H1 (cell line): Measurements from ENCODE around the gene TRIM43B. TPM values are rescaled to one million over a fixed set of nuclear protein-coding genes. Genes with fewer than 3 reads are reported as not detected.

Experiments used
- CTCF ChIA-PET: fragments of 300-600 bp; sonication (Branson Sonifier 250); formaldehyde crosslinking; loops from one replicate; lab custom pipeline; 2021; ENCODE audit not compliant: partially characterized antibody; lab: Charles Lee
- POLR2A ChIA-PET: fragments of 300-600 bp; sonication (Branson Sonifier 250); formaldehyde crosslinking; loops from one replicate; lab custom pipeline; 2021; ENCODE audit warnings: inconsistent platforms; ENCODE audit not compliant: partially characterized antibody; lab: Charles Lee
- DNase-seq, 2 experiments: peaks; one replicate each; pipeline versions ENCODE4 v3.0.0 to v3.0.0-alpha.2; 2010 to 2022; ENCODE audit warnings: low spot score in 2 of 2, low read depth in 1 of 2, mixed read lengths in 1 of 2
- FAIRE-seq: peaks from 2 replicates; lab custom pipeline; 2011; peaks lifted over from hg19 to GRCh38; lab: Jason Lieb, UNC
- H2AFZ ChIP-seq: 2 replicates; pipeline ENCODE4 v1.8.1; 2012; ENCODE audit warnings: low read length, inconsistent platforms
- H2AK5ac ChIP-seq: 2 replicates; pipeline ENCODE4 v1.6.1; 2013; ENCODE audit warnings: low read depth, low read length
- H2BK120ac ChIP-seq: replicated peaks from 2 replicates; pipeline ENCODE3; 2013; ENCODE audit warnings: low read depth, low read length, inconsistent platforms
- H2BK12ac ChIP-seq: 2 replicates; pipeline ENCODE4 v1.6.1; 2013; ENCODE audit warnings: low read depth, low read length
- H2BK15ac ChIP-seq: 2 replicates; pipeline ENCODE4 v1.6.1; 2013; ENCODE audit warnings: low read length
- H2BK20ac ChIP-seq: 2 replicates; pipeline ENCODE4 v1.6.1; 2013; ENCODE audit warnings: low read length
- H2BK5ac ChIP-seq: 2 replicates; pipeline ENCODE4 v1.6.1; 2013; ENCODE audit warnings: low read depth, low read length
- H3K14ac ChIP-seq: 2 replicates; pipeline ENCODE4 v1.6.1; 2013; ENCODE audit warnings: inconsistent platforms; ENCODE audit not compliant: insufficient read length
- H3K18ac ChIP-seq: 2 replicates; pipeline ENCODE4 v1.6.1; 2013; ENCODE audit warnings: low read length; ENCODE audit errors: extremely low read depth
- H3K23ac ChIP-seq: 2 replicates; pipeline ENCODE4 v1.6.1; 2013; ENCODE audit warnings: inconsistent platforms; ENCODE audit not compliant: insufficient read length
- H3K23me2 ChIP-seq: 2 replicates; pipeline ENCODE4 v1.6.1; 2013; ENCODE audit warnings: low read depth, low read length
- H3K27ac ChIP-seq: 2 replicates; pipeline ENCODE4 v1.6.1; 2011; ENCODE audit warnings: low read depth, low read length, inconsistent platforms
- H3K27me3 ChIP-seq, 4 experiments: replicated peaks in 1 of 4; 1 replicate in 1 of 4; 2 replicates in 3 of 4; pipeline versions ENCODE4 v1.6.1 to v1.8.1; 2011 to 2013; ENCODE audit warnings: low read length in 3 of 4, mild to moderate bottlenecking in 3 of 4, inconsistent platforms in 2 of 4, mixed read lengths in 2 of 4, moderate library complexity in 1 of 4; ENCODE audit not compliant: control insufficient read depth in 3 of 4, insufficient read depth in 3 of 4; ENCODE audit errors: extremely low read depth in 1 of 4
- H3K36me3 ChIP-seq, 4 experiments: 2 replicates each; pipeline versions ENCODE4 v1.6.1 to v1.8.1; 2011 to 2013; ENCODE audit warnings: mild to moderate bottlenecking in 4 of 4, low read length in 3 of 4, moderate library complexity in 2 of 4, control low read depth in 1 of 4, inconsistent platforms in 1 of 4; ENCODE audit not compliant: insufficient read depth in 4 of 4, control insufficient read depth in 2 of 4
- H3K4ac ChIP-seq: replicated peaks from 2 replicates; pipeline ENCODE3; 2013; ENCODE audit warnings: low read length, low read depth, mixed read lengths, inconsistent platforms; ENCODE audit not compliant: insufficient read length
- H3K4me1 ChIP-seq, 4 experiments: replicated peaks in 1 of 4; 1 replicate in 1 of 4; 2 replicates in 3 of 4; pipeline versions ENCODE4 v1.6.1 to v1.8.1; 2011 to 2013; ENCODE audit warnings: low read length in 3 of 4, inconsistent platforms in 2 of 4, mixed read lengths in 1 of 4; ENCODE audit not compliant: insufficient read depth in 4 of 4, control insufficient read depth in 3 of 4
- H3K4me2 ChIP-seq, 2 experiments: 2 replicates each; pipeline versions ENCODE4 v1.6.1 to v1.8.1; 2011 to 2013; ENCODE audit warnings: low read depth in 2 of 2, low read length in 2 of 2, control low read depth in 1 of 2, inconsistent platforms in 1 of 2, mild to moderate bottlenecking in 1 of 2; ENCODE audit not compliant: insufficient read depth in 1 of 2
- H3K4me3 ChIP-seq, 4 experiments: fragments of 200-600, 300-600 bp in 1 of 4; sonication (generic), shearing (Covaris generic), sonication (Bioruptor Twin) in 1 of 4; 2 replicates each; pipeline versions ENCODE4 v1.5.1 to v1.8.1; 2011 to 2016; ENCODE audit warnings: low read length in 4 of 4, low read depth in 3 of 4, control low read depth in 2 of 4, inconsistent platforms in 2 of 4, mild to moderate bottlenecking in 2 of 4, mixed read lengths in 1 of 4, moderate library complexity in 1 of 4; ENCODE audit not compliant: insufficient read depth in 2 of 4; ENCODE audit errors: extremely low read depth in 1 of 4
- H3K56ac ChIP-seq: replicated peaks from 2 replicates; pipeline ENCODE3; 2013; ENCODE audit warnings: low read depth, mild to moderate bottlenecking, mixed read lengths, low read length, inconsistent platforms; ENCODE audit not compliant: insufficient read length
- H3K79me1 ChIP-seq: 2 replicates; pipeline ENCODE4 v1.6.1; 2013; ENCODE audit warnings: low read depth, low read length, control low read depth
- H3K79me2 ChIP-seq, 2 experiments: 2 replicates each; pipeline versions ENCODE4 v1.6.1 to v1.8.1; 2012 to 2013; ENCODE audit warnings: low read length in 2 of 2, mild to moderate bottlenecking in 2 of 2, inconsistent platforms in 1 of 2; ENCODE audit not compliant: insufficient read depth in 2 of 2, control insufficient read depth in 1 of 2
- H3K9ac ChIP-seq, 4 experiments: replicated peaks in 1 of 4; 1 replicate in 1 of 4; 2 replicates in 3 of 4; pipeline versions ENCODE4 v1.6.1 to v1.8.1; 2011 to 2013; ENCODE audit warnings: low read depth in 3 of 4, low read length in 3 of 4, control low read depth in 2 of 4, mild to moderate bottlenecking in 2 of 4, moderate library complexity in 2 of 4, inconsistent platforms in 1 of 4; ENCODE audit errors: extremely low read depth in 1 of 4
- H3K9me3 ChIP-seq, 2 experiments: 2 replicates each; pipeline versions ENCODE4 v1.6.1 to v1.8.1; 2012 to 2013; ENCODE audit warnings: mild to moderate bottlenecking in 2 of 2, moderate library complexity in 2 of 2, control low read depth in 1 of 2, inconsistent platforms in 1 of 2, low read depth in 1 of 2, low read length in 1 of 2, mixed read lengths in 1 of 2; ENCODE audit not compliant: insufficient read depth in 2 of 2
- H4K20me1 ChIP-seq, 2 experiments: replicated peaks in 1 of 2; 2 replicates each; pipeline versions ENCODE3 to v1.8.1; 2011 to 2013; ENCODE audit warnings: inconsistent platforms in 2 of 2, low read length in 2 of 2, mild to moderate bottlenecking in 1 of 2; ENCODE audit not compliant: insufficient read depth in 2 of 2, control insufficient read depth in 1 of 2
- H4K5ac ChIP-seq: 2 replicates; pipeline ENCODE4 v1.6.1; 2013; ENCODE audit warnings: low read length, low read depth, mixed read lengths, inconsistent platforms; ENCODE audit not compliant: insufficient read length
- H4K8ac ChIP-seq: 2 replicates; pipeline ENCODE4 v1.8.0; 2013; ENCODE audit warnings: mild to moderate bottlenecking, moderate library complexity, low read length, inconsistent platforms; ENCODE audit not compliant: insufficient read depth; ENCODE audit errors: extremely low read depth
- H4K91ac ChIP-seq: replicated peaks from 2 replicates; pipeline ENCODE3; 2013; ENCODE audit warnings: low read length, mixed read lengths, inconsistent platforms; ENCODE audit not compliant: insufficient read length
- EP300 ChIP-seq, 2 experiments: IDR thresholded peaks; 1 replicate in 1 of 2; 2 replicates in 1 of 2; pipeline ENCODE4 v1.6.1; 2011 to 2012; ENCODE audit warnings: low read depth in 2 of 2, low read length in 2 of 2, mild to moderate bottlenecking in 2 of 2, borderline replicate concordance in 1 of 2, inconsistent platforms in 1 of 2, moderate library complexity in 1 of 2
- RAD21 ChIP-seq, 2 experiments: IDR thresholded peaks in 1 of 2; conservative IDR thresholded peaks in 1 of 2; 2 replicates each; pipeline ENCODE4 v1.6.1; 2011; ENCODE audit warnings: low read depth in 2 of 2, low read length in 2 of 2, improper control_type of control experiment in 1 of 2, inconsistent platforms in 1 of 2, mild to moderate bottlenecking in 1 of 2, moderate library complexity in 1 of 2
- SP4 ChIP-seq: IDR thresholded peaks from 2 replicates; pipeline ENCODE4 v1.6.1; 2012; ENCODE audit warnings: low read length, inconsistent platforms
- WGBS, 2 experiments: shearing (Covaris generic) in 1 of 2; methylation state at CpG; one replicate each; pipeline versions ENCODE4 v1.1.6 to v1.1.7; 2013 to 2015; ENCODE audit warnings: low lambda C conversion rate in 2 of 2, mixed read lengths in 2 of 2, inconsistent platforms in 1 of 2, low coverage in 1 of 2, missing lambda C conversion rate in 1 of 2; ENCODE audit not compliant: insufficient replicate concordance in 2 of 2, insufficient coverage in 1 of 2, insufficient read length in 1 of 2; ENCODE audit errors: extremely low coverage in 1 of 2, missing lambda C conversion rate in 1 of 2; 5-methylcytosine and 5-hydroxymethylcytosine counted together
- polyA plus RNA-seq, 7 experiments: library from polyadenylated mRNA; depleted of rRNA in 3 of 7; stranded (reverse) in 5 of 7; unstranded in 2 of 7; fragments of >200 nt in 5 of 7; fragments of 200-250 nt in 2 of 7; gene quantifications; 1 replicate in 5 of 7; 2 replicates in 1 of 7; 4 replicates in 1 of 7; pipeline versions ENCODE4 v1.2.1 to v1.2.3, GENCODE V29; 2011 to 2013; ENCODE audit warnings: missing spikeins in 2 of 7, mixed read lengths in 2 of 7
- total RNA-seq: library from RNA; stranded (reverse); fragmentation: NEBNext Ultra II Directional; extraction: Animal tissue kit (Norgen Biotek cat#: 25700); gene quantifications from 2 replicates; pipeline ENCODE4 v1.2.1, GENCODE V29; 2021

TRIM43B gene
- total and polyA plus RNA-seq, 2 of the 8 experiments (the other 6 are each of a cell fraction or from before 2014, with no cell fraction given) = not detected

- Histone ChIP-seq H3K27ac (no peak overlapping the region), H3K9me3 (peaks cover 62 to 86% of the 10 kb centered on the region in 2 experiments), H3K79me1 (no peaks in the 10 kb centered on the region), H4K5ac (no peak overlapping the region), H4K8ac (no peak overlapping the region), H4K20me1 (no peaks in the 10 kb centered on the region), H2AFZ (no peak overlapping the region), H2BK5ac (no peak overlapping the region), H3K79me2 (no peaks in the 10 kb centered on the region), H3K23me2 (no peaks in the 10 kb centered on the region), H2BK20ac (no peak overlapping the region), H3K56ac (no peak overlapping the region), H3K14ac (no peak overlapping the region), H3K18ac (no peak overlapping the region), H2BK120ac (no peak overlapping the region), H2AK5ac (no peak overlapping the region), H3K9ac (no peak overlapping the region), H3K4me1 (no peaks in the 10 kb centered on the region), H3K23ac (no peak overlapping the region), H4K91ac (no peak overlapping the region), H2BK12ac (no peak overlapping the region), H3K4me2 (no peak overlapping the region), H2BK15ac (no peak overlapping the region), H3K4ac (no peak overlapping the region), H3K36me3 (peaks cover 0 to 5% (median 0%) of the 10 kb centered on the region in 4 experiments; a peak in 1 of 8 replicates), H3K27me3 (peaks cover 0 to 1% (median 0%) of the 10 kb centered on the region in 4 experiments; a peak in 1 of 7 replicates), H3K4me3 (no peak overlapping the region)
- DNase-seq (no peak), FAIRE-seq (no peak)
- ChIA-PET POLR2A (no interaction called here), CTCF (no interaction called here)
- WGBS, 2 experiments = 59% methylated on average over 4 of the region's 4 CpGs; no CpG with 5 or more reads in 1 of the 2 experiments
- no peak for TF ChIP-seq EP300 (IDR thresholded peaks at IDR 0.05; ENCODE audit: borderline replicate concordance in 1 of 2, low read depth in 2 of 2, low read length in 2 of 2)
- TF ChIP-seq SP4 = no peak
- no peak for TF ChIP-seq RAD21 (IDR thresholded peaks at IDR 0.05 in 1 of 2, conservative IDR thresholded peaks at IDR 0.05 in 1 of 2; ENCODE audit: low read depth in 2 of 2, low read length in 2 of 2)
These were observed 46.8 kb upstream of the TRIM43B start for GRCh38 chr2:95531254-95531771.
